Stimulated activated CD4-positive, alpha-beta T cell treated with anti-CD3 and anti-CD28 coated beads, Interleukin-1b, Interleukin-23, amount 100 ng/mL, for 24 hours (primary cell): ENCODE results near the gene RIN3.

Experiments
- DNase-seq, 4 experiments: peaks; one replicate each; pipeline ENCODE4 v3.0.0-alpha.2; 2020; ENCODE audit warnings: low read depth in 4 of 4, low spot score in 1 of 4

The RIN3 gene

DNA sequence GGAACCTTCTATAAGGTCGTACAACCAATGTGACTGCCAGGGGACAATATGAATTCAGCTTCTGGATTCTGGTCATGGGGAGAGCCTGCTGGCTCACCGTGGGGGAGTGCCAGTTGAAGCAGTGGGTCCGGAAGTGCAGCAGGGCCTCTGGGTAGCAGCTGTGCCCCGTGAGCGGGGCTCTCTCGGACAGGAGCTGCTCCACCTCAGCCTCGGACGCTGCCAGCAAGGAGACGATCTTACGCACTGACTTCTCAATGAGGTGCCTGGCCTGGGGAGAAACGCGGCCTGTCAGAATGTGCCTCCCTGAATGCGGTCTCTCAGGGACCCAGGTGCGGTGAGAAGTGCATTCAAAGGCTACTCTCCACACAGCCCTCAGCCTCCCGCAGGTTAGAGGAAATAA lies 192.8 kb downstream of the RIN3 start:
- no peak for DNase-seq

DNA sequence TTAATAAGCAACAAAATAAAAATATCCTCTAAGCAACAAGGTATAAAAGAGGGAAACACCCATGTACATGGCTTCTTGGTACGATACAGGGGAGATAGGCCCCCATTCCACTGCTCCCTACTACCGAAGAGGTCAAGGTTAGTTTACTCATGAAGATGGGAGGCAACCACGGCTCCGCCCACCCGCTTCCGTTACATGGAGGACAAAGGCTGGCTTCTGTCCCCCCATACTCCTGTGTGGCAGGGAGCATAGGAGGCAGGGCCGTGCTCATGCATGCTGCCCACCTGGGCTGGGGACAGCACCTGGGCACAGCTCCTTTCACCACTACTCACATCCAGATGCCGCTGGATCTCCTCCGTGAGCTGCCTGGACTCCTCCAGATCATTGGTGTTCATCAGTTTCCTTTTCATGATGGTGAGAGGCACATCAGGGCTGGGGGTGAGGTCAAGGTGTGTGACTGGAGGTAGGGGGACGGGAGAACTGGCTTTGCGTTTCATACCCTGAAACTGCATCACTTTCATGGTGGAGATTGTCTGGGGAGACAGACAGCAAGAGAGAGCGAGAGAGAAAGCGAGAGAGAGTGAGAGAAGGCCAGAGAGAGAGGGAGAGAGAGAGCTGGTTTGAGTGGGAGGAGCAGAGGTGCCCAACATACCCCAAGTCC lies 195.9 kb downstream of the RIN3 start:
- no peak for DNase-seq

- no peak for DNase-seq
Observed at GRCh38 chr14:92710001-92710341, 196.4 kb downstream of the RIN3 start.

- DNase-seq, result no peak
Observed at GRCh38 chr14:92711976-92712653, 198.5 kb downstream of the RIN3 start.

- DNase-seq, result no peak
Observed at GRCh38 chr14:92712654-92713051, 199.1 kb downstream of the RIN3 start.

DNA sequence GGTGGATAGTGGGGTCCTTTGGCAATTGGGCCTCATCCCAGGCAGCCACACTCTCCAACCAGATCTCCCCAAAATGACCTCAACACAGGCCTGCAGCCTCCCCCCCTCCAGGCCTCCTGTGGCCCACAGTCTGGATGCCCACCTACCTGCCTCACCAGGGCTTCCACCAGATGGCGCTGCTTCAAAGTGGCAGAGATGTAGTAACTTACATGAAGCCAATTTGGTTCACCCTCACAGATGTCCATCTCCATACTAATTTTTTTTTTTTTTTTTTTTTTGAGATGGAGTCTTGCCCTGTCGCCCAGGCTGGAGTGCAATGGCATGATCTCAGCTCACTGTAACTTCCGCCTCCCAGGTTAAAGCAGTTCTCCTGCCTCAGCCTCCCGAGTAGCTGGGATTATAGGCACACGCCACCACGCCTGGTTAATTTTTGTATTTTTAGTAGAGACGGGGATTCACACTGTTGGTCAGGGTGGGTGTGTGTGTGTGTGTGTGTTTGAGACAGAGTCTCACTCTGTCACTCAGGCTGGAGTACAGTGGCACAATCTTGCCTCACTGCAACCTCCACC lies 201.2 kb downstream of the RIN3 start:
- peak; percentile 74 to 86 (median 76) for DNase-seq

DNA sequence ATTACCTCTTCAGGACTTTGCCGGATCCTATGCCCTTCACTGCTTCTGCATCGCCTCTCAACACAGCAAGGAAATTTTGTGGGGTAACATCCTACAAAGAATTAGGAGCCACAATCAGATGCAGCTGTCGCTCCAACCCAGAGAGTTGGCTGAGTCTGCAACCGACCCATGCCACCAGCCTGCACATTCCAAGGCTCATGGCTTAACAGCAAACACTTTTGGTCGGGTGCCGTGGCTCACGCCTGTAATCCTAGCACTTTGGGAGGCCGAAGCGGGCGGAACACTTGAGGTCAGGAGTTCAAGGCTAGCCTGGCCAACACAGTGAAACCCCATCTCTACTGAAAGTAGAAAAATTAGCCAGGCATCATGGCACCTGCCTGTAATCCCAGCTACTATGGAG lies 202.6 kb downstream of the RIN3 start:
- no peak for DNase-seq

- no peak for DNase-seq
Observed at GRCh38 chr14:92717571-92718042, 204.0 kb downstream of the RIN3 start.

DNA sequence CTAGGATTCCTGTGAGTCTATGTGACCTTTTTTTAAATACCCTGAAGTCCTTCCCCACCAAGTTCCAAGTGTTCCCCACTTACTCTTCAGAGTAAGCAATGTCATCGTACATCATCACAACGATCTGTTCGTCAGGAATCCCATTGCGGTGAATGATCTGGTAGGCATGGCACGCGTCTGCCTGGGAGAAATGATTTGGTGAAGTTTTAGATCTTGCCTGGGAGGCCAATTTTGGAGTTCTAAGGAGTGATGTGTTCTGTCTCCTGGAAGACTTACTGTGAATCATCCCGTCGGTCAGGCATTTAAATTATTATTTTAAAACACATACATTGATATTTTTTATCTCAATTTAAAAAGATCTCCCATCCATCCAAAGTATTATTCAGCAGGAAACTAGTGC lies 205.1 kb downstream of the RIN3 start:
- no peak for DNase-seq

GRCh38 chr14:92719421-92719820 lies 205.8 kb downstream of the RIN3 start:
- no peak for DNase-seq

GRCh38 chr14:92719890-92720323 lies 206.3 kb downstream of the RIN3 start:
- no peak for DNase-seq

GRCh38 chr14:92724516-92725340 lies 211.1 kb downstream of the RIN3 start:
- DNase-seq, result no peak

DNA sequence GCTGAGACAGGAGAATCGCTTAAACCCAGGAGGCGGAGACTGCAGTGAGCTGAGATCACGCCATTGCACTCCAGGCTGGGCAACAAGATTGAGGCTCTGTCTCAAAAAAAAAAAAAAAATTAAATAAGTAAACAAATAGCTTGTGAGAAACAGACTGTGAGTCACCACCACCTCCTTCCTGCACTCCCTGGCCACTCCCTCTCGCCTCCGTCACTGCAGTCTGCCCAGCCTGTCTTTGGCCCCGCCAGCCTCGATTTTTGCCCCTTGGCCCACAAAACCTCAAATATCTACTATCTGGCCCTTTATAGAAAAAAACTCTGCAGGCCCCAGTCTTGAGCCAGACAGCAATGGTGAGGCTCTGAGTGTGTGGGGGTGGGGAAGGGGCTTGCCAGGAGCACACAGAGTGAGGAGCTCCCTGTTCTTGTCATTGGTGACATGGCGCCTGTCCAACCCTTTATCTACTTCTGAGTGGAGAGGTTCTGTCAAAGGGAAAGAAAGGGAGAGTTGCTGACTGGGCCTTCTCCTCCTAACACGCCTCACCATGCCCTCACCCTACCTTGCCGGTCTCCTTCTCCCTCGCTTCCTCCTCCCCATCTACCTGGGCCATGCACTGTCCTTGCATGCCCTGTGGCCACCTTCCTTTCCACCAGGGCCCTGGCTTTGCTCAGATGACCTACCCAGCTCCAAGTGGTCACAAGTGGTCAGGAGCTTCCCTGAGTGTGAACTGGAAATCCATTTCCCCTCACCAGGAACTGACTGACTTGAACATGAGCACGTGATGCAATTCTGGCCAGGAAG lies 212.8 kb downstream of the RIN3 start:
- no peak for DNase-seq

DNA sequence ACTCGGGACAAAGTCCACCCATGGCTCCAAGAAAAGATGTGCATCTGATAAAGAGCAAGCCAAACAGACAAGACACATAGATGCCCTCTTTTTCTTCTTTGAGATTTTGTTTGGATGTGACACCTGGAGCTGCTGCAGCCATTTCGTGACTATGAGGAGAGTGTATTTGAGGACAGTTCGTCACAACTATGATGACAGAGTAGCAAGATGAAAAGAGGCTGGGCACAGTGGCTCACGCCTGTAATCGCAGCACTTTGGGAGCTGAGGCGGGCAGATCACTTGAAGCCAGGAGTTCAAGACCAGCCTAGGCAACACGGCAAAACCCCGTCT lies 213.3 kb downstream of the RIN3 start:
- DNase-seq, result no peak

- DNase-seq, result peak in 2 of 4 experiments; percentile 21 to 48
Observed at GRCh38 chr14:92728759-92729364, 215.3 kb downstream of the RIN3 start.

DNA sequence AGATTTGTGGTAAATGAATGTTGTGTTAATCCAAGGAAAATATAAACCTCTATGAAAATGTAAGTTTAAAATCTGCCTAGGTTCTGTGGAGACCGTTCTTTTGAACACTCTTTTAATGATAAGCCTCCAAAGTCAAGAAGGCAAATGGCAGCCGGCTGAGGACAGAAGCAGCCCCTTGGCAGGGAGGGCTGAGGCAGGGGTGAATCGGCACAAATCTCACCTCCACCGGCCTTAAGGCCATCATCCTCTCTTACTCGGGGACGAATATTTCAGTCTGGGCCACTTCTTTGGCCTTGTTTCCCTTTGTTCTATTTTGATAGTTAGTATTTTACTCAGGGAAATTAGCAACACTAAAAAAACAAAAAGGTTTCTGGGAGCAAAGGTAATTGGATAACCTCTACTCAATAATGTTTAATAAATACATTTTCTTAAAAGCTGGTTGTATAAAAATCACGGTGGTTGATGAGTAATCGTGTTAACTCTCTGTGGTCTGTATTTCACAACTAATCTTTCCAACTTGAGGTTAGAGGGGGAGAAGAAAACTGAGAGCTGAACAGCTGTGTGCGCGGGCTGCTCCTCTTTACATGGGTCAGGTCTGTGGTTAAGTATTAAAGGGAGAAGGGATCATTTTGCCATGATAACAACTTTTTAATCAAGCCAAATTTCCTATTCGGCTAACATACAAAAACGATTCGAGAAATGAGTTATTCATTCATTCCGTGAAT lies 216.2 kb downstream of the RIN3 start:
- DNase-seq, result no peak

GRCh38 chr14:92731622-92732115 lies 218.1 kb downstream of the RIN3 start:
- no peak for DNase-seq

DNA sequence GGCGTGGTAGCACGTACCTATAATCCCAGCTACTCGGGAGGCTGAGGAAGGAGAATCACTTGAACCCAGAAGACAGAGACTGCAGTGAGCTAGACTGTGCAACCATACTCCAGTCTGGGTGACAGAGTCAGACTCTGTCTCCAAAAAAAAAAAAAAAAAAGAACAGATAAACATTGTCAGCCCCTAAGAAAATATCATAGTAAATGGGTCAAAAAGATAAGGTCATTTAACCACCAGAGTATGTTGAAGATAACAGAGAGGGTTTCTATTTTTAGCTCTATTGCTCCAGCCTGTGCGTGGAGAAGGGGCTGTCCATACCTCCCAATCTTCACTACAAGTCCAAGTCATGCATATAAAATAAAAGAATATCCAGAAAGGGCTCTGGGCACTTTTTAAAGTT lies 219.4 kb downstream of the RIN3 start:
- DNase-seq, result no peak

DNA sequence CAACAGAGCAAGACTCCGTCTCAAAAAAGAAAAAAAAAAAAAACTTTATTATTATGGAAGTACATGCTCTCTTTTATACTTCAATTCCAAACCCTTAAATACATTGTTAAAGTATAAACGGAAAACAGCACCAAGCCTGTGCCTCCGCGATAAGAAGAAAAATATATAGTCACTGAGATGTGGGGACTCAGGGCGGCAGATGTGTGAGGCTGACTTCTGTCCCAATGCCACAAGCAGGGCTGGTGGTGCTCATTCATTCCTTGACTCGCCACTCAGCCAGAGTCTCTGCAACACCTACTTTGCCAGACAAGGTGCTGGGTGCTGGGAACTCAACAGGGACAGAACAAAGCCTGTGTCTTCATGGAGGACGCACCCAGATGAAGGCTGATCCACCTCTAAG lies 221.0 kb downstream of the RIN3 start:
- DNase-seq, result no peak

GRCh38 chr14:92735344-92735743 lies 221.8 kb downstream of the RIN3 start:
- no peak for DNase-seq
